IMR-90 (cell line): ENCODE measurements around the gene PCID2. TPM values are rescaled to one million over a fixed set of nuclear protein-coding genes. Genes with fewer than 3 reads are reported as not detected.
A peak's percentile ranks its signal among the peaks of the same experiment; 100 is the strongest.

Source experiments
- ATAC-seq: fragments of 200-7000 bp; cut with Tn5 transposase; 2 replicates; pipeline ENCODE4 v1.9.1; 2020; ENCODE audit warnings: low read depth, mild to moderate bottlenecking, moderate library complexity
- Bru-seq: library from RNA; stranded (reverse); fragments of 400-500 nt; gene quantifications from one replicate; lab custom pipeline; 2021; lab: Mats Ljungman, UMichigan
- BruChase-seq, 2 experiments: library from RNA; stranded (reverse); fragments of 400-500 nt; gene quantifications; one replicate each; lab custom pipeline; 2021; lab: Mats Ljungman, UMichigan
- BruUV-seq: library from RNA; stranded (reverse); fragments of 400-500 nt; replicated peaks from 2 replicates; lab custom pipeline; 2021; lab: Mats Ljungman, UMichigan
- CTCF ChIA-PET: fragments of 300-600 bp; formaldehyde crosslinking; extraction: SDS; loops from one replicate; lab custom pipeline; 2021; ENCODE audit warnings: antibody characterized with exemption; lab: Yijun Ruan, JAX
- POLR2A ChIA-PET: fragments of 300-600 bp; sonication (Branson Sonifier 250); formaldehyde crosslinking; loops from one replicate; lab custom pipeline; 2022; ENCODE audit warnings: antibody characterized with exemption; ENCODE audit not compliant: unreplicated experiment; lab: Charles Lee
- DNase-seq: peaks from one replicate; pipeline ENCODE4 v3.0.0; 2013
- H2AFZ ChIP-seq: replicated peaks from 2 replicates; pipeline ENCODE3; 2013; ENCODE audit warnings: low read length, mild to moderate bottlenecking; ENCODE audit not compliant: poor library complexity
- H2AK5ac ChIP-seq: 2 replicates; pipeline ENCODE4 v1.6.1; 2013; ENCODE audit warnings: low read depth, low read length, inconsistent platforms
- H2AK9ac ChIP-seq: replicated peaks from 2 replicates; pipeline ENCODE3; 2013; ENCODE audit warnings: mild to moderate bottlenecking, low read depth, low read length, moderate library complexity; ENCODE audit not compliant: poor library complexity
- H2BK120ac ChIP-seq: 2 replicates; pipeline ENCODE4 v1.6.1; 2013; ENCODE audit warnings: low read depth, low read length, inconsistent platforms
- H2BK15ac ChIP-seq: 3 replicates; pipeline ENCODE4 v1.6.1; 2013; ENCODE audit warnings: low read depth, low read length, inconsistent platforms
- H2BK20ac ChIP-seq: 2 replicates; pipeline ENCODE4 v1.6.1; 2013; ENCODE audit warnings: low read depth, mild to moderate bottlenecking, inconsistent platforms, low read length, moderate library complexity
- H2BK5ac ChIP-seq: 2 replicates; pipeline ENCODE4 v1.6.1; 2013; ENCODE audit warnings: mild to moderate bottlenecking, low read depth, low read length, inconsistent platforms; ENCODE audit not compliant: poor library complexity, severe bottlenecking
- H3K14ac ChIP-seq: replicated peaks from 2 replicates; pipeline ENCODE4 v1.6.1; 2013; ENCODE audit warnings: low read depth, low read length, inconsistent platforms
- H3K18ac ChIP-seq: 2 replicates; pipeline ENCODE4 v1.6.1; 2013; ENCODE audit warnings: low read depth, low read length, control low read depth
- H3K23ac ChIP-seq: 2 replicates; pipeline ENCODE4 v1.6.1; 2013; ENCODE audit warnings: low read depth, low read length, inconsistent platforms
- H3K27ac ChIP-seq: 2 replicates; pipeline ENCODE4 v1.5.1; 2013; ENCODE audit warnings: mild to moderate bottlenecking, control low read depth, low read length; ENCODE audit not compliant: insufficient read depth
- H3K27me3 ChIP-seq: 2 replicates; pipeline ENCODE4 v1.6.1; 2013; ENCODE audit warnings: low read length; ENCODE audit not compliant: control insufficient read depth, insufficient read depth
- H3K36me3 ChIP-seq: 2 replicates; pipeline ENCODE4 v1.6.1; 2013; ENCODE audit warnings: low read length, mixed read lengths; ENCODE audit not compliant: control insufficient read depth, insufficient read depth
- H3K4ac ChIP-seq: 2 replicates; pipeline ENCODE4 v1.6.1; 2013; ENCODE audit warnings: low read depth, low read length, inconsistent platforms
- H3K4me1 ChIP-seq: 2 replicates; pipeline ENCODE4 v1.6.1; 2013; ENCODE audit warnings: low read length, mixed read lengths; ENCODE audit not compliant: control insufficient read depth, insufficient read depth
- H3K4me2 ChIP-seq: 2 replicates; pipeline ENCODE4 v1.6.1; 2013; ENCODE audit warnings: low read depth, mild to moderate bottlenecking, control low read depth, low read length, moderate library complexity
- H3K4me3 ChIP-seq: 2 replicates; pipeline ENCODE4 v1.5.1; 2013; ENCODE audit warnings: low read depth, mild to moderate bottlenecking, control low read depth, low read length, moderate library complexity; ENCODE audit not compliant: insufficient read depth
- H3K56ac ChIP-seq: 2 replicates; pipeline ENCODE4 v1.6.1; 2013; ENCODE audit warnings: low read length, inconsistent platforms; ENCODE audit not compliant: insufficient read depth; ENCODE audit errors: extremely low read depth
- H3K79me1 ChIP-seq, 2 experiments: 2 replicates each; pipeline ENCODE4 v1.6.1; 2013; ENCODE audit warnings: low read length in 2 of 2, inconsistent platforms in 1 of 2, low read depth in 1 of 2
- H3K9ac ChIP-seq: 2 replicates; pipeline ENCODE4 v1.6.1; 2013; ENCODE audit warnings: low read depth, low read length, control low read depth
- H3K9me1 ChIP-seq: 2 replicates; pipeline ENCODE4 v1.6.1; 2013; ENCODE audit warnings: low read length, inconsistent platforms; ENCODE audit not compliant: insufficient read depth
- H3K9me3 ChIP-seq: 2 replicates; pipeline ENCODE4 v1.6.1; 2013; ENCODE audit warnings: low read length; ENCODE audit not compliant: control insufficient read depth, insufficient read depth
- H4K20me1 ChIP-seq: 2 replicates; pipeline ENCODE4 v1.6.1; 2013; ENCODE audit warnings: low read length, inconsistent platforms; ENCODE audit not compliant: insufficient read depth
- H4K5ac ChIP-seq: 2 replicates; pipeline ENCODE4 v1.6.1; 2013; ENCODE audit warnings: mild to moderate bottlenecking, low read depth, low read length, control low read depth
- H4K8ac ChIP-seq, 2 experiments: 2 replicates each; pipeline ENCODE4 v1.6.1; 2013; ENCODE audit warnings: low read depth in 2 of 2, low read length in 2 of 2, control low read depth in 1 of 2, inconsistent platforms in 1 of 2
- H4K91ac ChIP-seq: 2 replicates; pipeline ENCODE4 v1.6.1; 2013; ENCODE audit warnings: low read depth, low read length, inconsistent platforms; ENCODE audit not compliant: insufficient read depth
- BHLHE40 ChIP-seq: fragments of 150-350 bp; IDR thresholded peaks from 2 replicates; pipeline ENCODE4 v1.6.1; 2016; ENCODE audit warnings: mild to moderate bottlenecking, low read depth, low read length
- CEBPB ChIP-seq: IDR thresholded peaks from 2 replicates; pipeline ENCODE4 v1.6.1; 2012; ENCODE audit warnings: low read depth, low read length, improper control_type of control experiment
- CHD1 ChIP-seq: IDR thresholded peaks from 2 replicates; pipeline ENCODE4 v1.6.1; 2012; ENCODE audit warnings: low read depth, low read length, improper control_type of control experiment
- ELK1 ChIP-seq: fragments of 150-350 bp; IDR thresholded peaks from 2 replicates; pipeline ENCODE4 v1.6.1; 2016; ENCODE audit warnings: low read depth, mild to moderate bottlenecking, low read length, moderate library complexity, borderline replicate concordance
- FOS ChIP-seq: fragments of 150-350 bp; IDR thresholded peaks from 2 replicates; pipeline ENCODE4 v1.6.1; 2016; ENCODE audit warnings: low read depth, low read length
- MAFK ChIP-seq: IDR thresholded peaks from 2 replicates; pipeline ENCODE4 v1.6.1; 2012; ENCODE audit warnings: low read depth, low read length, improper control_type of control experiment
- MAZ ChIP-seq: IDR thresholded peaks from 2 replicates; pipeline ENCODE4 v1.6.1; 2012; ENCODE audit warnings: low read depth, mild to moderate bottlenecking, low read length, improper control_type of control experiment, moderate library complexity, borderline replicate concordance
- POLR2A ChIP-seq: IDR thresholded peaks from 2 replicates; pipeline ENCODE4 v1.6.1; 2012; ENCODE audit warnings: mild to moderate bottlenecking, low read depth, low read length
- RAD21 ChIP-seq: IDR thresholded peaks from 2 replicates; pipeline ENCODE4 v1.6.1; 2012; ENCODE audit warnings: low read length, improper control_type of control experiment
- RCOR1 ChIP-seq: IDR thresholded peaks from 2 replicates; pipeline ENCODE4 v1.6.1; 2012; ENCODE audit warnings: mild to moderate bottlenecking, low read length, improper control_type of control experiment; ENCODE audit not compliant: insufficient replicate concordance
- RFX5 ChIP-seq: IDR thresholded peaks from 2 replicates; pipeline ENCODE4 v1.8.0; 2012; ENCODE audit warnings: low read depth, mild to moderate bottlenecking, low read length, moderate library complexity
- SMC3 ChIP-seq: fragments of 150-350 bp; IDR thresholded peaks from 2 replicates; pipeline ENCODE4 v1.6.1; 2016; ENCODE audit warnings: low read depth, mild to moderate bottlenecking, antibody characterized with exemption, low read length, moderate library complexity
- USF2 ChIP-seq: fragments of 150-350 bp; IDR thresholded peaks from 2 replicates; pipeline ENCODE4 v1.6.1; 2017; ENCODE audit warnings: mild to moderate bottlenecking, antibody characterized with exemption, low read length, low read depth
- WGBS, 2 experiments: methylation state at CpG; one replicate each; pipeline versions ENCODE4 v1.1.5 to v1.1.7; 2013; ENCODE audit warnings: missing lambda C conversion rate in 2 of 2; ENCODE audit not compliant: insufficient read length in 1 of 2; ENCODE audit errors: extremely low coverage in 2 of 2; 5-methylcytosine and 5-hydroxymethylcytosine counted together
- dilution Hi-C: fragments of 300-500 bp; cut with HindIII; formaldehyde crosslinking; loops from one replicate; pipeline ENCODE4 v1.14.3; 2018; ENCODE audit warnings: low sequenced_read_pairs; ENCODE audit not compliant: unreplicated experiment
- in situ Hi-C: fragments of 300-500 bp; cut with MboI; formaldehyde crosslinking; loops from 3 replicates; pipeline ENCODE4 v1.14.3; 2019; ENCODE audit warnings: low sequenced_read_pairs, inconsistent platforms, mixed read lengths
- intact Hi-C: fragments of 100-400 bp; cut with micrococcal nuclease; formaldehyde crosslinking; loops from 2 replicates; pipeline ENCODE4 v1.10.0; 2022
- long read RNA-seq: library from polyadenylated mRNA; unstranded; transcript quantifications from one replicate; pipeline ENCODE4 v2.0.0, GENCODE V29; 2021; ENCODE audit not compliant: unreplicated experiment
- polyA plus RNA-seq, 3 experiments: library from polyadenylated mRNA; depleted of rRNA; stranded (reverse); fragments of >200 nt; gene quantifications; 2 replicates each; pipeline ENCODE4 v1.2.3, GENCODE V29; 2012; ENCODE audit warnings: low replicate concordance in 1 of 3
- total RNA-seq: library from RNA; depleted of rRNA; stranded (reverse); fragments of >200 nt; gene quantifications from 2 replicates; pipeline ENCODE4 v1.2.3, GENCODE V29; 2012; rRNA removed

Gene PCID2
- total RNA-seq (72.8 and 90.9 TPM in 2 replicates), polyA plus RNA-seq (2012; rRNA removed) (71.7 and 83.5 TPM in 2 replicates), Bru-seq, nascent RNA (percentile 84 among the genes with signal in this experiment), BruChase-seq, experiment 1, labeled RNA remaining after a 6-hour chase (percentile 90 among the genes with signal in this experiment), BruChase-seq, experiment 2, labeled RNA remaining after a 2-hour chase (percentile 91 among the genes with signal in this experiment)
- polyA plus RNA-seq (2012; cell fraction: cytosol; rRNA removed) = 25.2 and 46.9 TPM in 2 replicates
- 56.5 and 157 TPM in 2 replicates for polyA plus RNA-seq (2012; cell fraction: nucleus; rRNA removed; ENCODE audit: low replicate concordance)
- long read RNA-seq, transcript PCID2-203 (14 exons, 2,372 nt) = minor isoform, 5 of 65 reads
- long read RNA-seq, transcript PCID2-205 (15 exons, 1,654 nt) = minor isoform, 7 of 65 reads
- long read RNA-seq, transcript PCID2-206 (15 exons, 1,671 nt) = minor isoform, 5 of 65 reads
- long read RNA-seq, transcript PCID2-202 (14 exons, 1,898 nt) = major isoform, 25 of 65 reads
- long read RNA-seq, partial matches to known transcripts = 5 of 65 reads
- long read RNA-seq, other reads (novel, unspliced or antisense) = 15 of 65 reads

- H4K8ac ChIP-seq = peak within 1 kb of the TSS; percentile 27 to 97
- peak within 1 kb of the TSS; percentile 95 for H3K9ac ChIP-seq
- peaks cover 43% of the 10 kb centered on the region for H4K20me1 ChIP-seq
- peaks cover 11% of the 10 kb centered on the region for H3K36me3 ChIP-seq
- H2AK9ac ChIP-seq = peak within 1 kb of the TSS; percentile 98
- H3K18ac ChIP-seq = peak within 1 kb of the TSS; percentile 87
- BruUV-seq = no TSS peak
- ChIA-PET POLR2A (interaction anchor here (0.6 to 1.7 kb wide), 2 partner anchors 8 to 21 kb away, joined by 4 read pairs; no protein-coding TSS in a partner anchor), CTCF (no interaction called here)
- H2AK5ac ChIP-seq = peak within 1 kb of the TSS; percentile 45
- intact Hi-C loops = loop anchor here (2.0 kb wide), 1 partner anchor 30 kb away; no protein-coding TSS in a partner anchor
- H2BK20ac ChIP-seq = peak within 1 kb of the TSS; percentile 27
- H3K4me2 ChIP-seq = peak within 1 kb of the TSS; percentile 100
- ATAC-seq (peak; percentile 73), DNase-seq (peak; percentile 84)
- peaks cover 19 to 50% of the 10 kb centered on the region in 2 experiments for H3K79me1 ChIP-seq
- peak within 1 kb of the TSS; percentile 77 for H2BK120ac ChIP-seq
- H3K9me3 ChIP-seq = no peaks in the 10 kb centered on the region
- H4K5ac ChIP-seq = peak within 1 kb of the TSS; percentile 98
- in situ Hi-C loops = no loop called here
- H2AFZ ChIP-seq = peak within 1 kb of the TSS; percentile 91
- peaks cover 21% of the 10 kb centered on the region for H3K4me1 ChIP-seq
- peak within 1 kb of the TSS; percentile 58 for H3K56ac ChIP-seq
- peak within 1 kb of the TSS; percentile 88 for H3K23ac ChIP-seq
- peaks cover 20% of the 10 kb centered on the region for H3K9me1 ChIP-seq
- peak within 1 kb of the TSS; percentile 99 for H2BK5ac ChIP-seq
- H4K91ac ChIP-seq = peak within 1 kb of the TSS; percentile 93
- peak within 1 kb of the TSS; percentile 99 for H3K27ac ChIP-seq
- no peaks in the 10 kb centered on the region for H3K27me3 ChIP-seq
- no peak within 1 kb of the TSS; the same call in 1 of the 3 replicates for H2BK15ac ChIP-seq
- dilution Hi-C loops = no loop called here
- peak within 1 kb of the TSS; percentile 87 for H3K4ac ChIP-seq
- WGBS, 2 experiments = 0% methylated on average over 31 of the region's 103 CpGs; no CpG with 5 or more reads in 1 of the 2 experiments
- peak within 1 kb of the TSS; percentile 80 for H3K14ac ChIP-seq
- peak within 1 kb of the TSS; percentile 96 for H3K4me3 ChIP-seq
- TF ChIP-seq MAFK (no peak), CHD1 (no peak), RCOR1 (no peak), RFX5 (no peak), BHLHE40 (0 out of 2 replicates have a peak, but pooled peaks have one; percentile 15), SMC3 (no peak), FOS (peak; percentile 18; the same call in 1 of the 2 replicates), RAD21 (no peak), CEBPB (no peak), USF2 (no peak), ELK1 (no peak), POLR2A (no peak; the same call in 1 of the 2 replicates), MAZ (peak; percentile 88; the same call in 1 of the 2 replicates)
Measured at GRCh38 chr13:113208421-113209335, at the start of gene PCID2. Gene PCID2, minus strand, starts transcription at chr13:113208669. Its CDS starts 35 bp downstream, at chr13:113208634.
